Smooth muscle cell of bladder (primary cell): Measurements from ENCODE around the gene KCNAB1. TPM values are rescaled to one million over a fixed set of nuclear protein-coding genes. Genes with fewer than 3 reads are reported as not detected.

Experiments
- total RNA-seq: library from RNA; depleted of rRNA; stranded (reverse); fragments of >200 nt; gene quantifications from 2 replicates; pipeline ENCODE4 v1.2.3, GENCODE V29; 2014

Gene KCNAB1
- under 0.01 and 0.43 TPM in 2 replicates for total RNA-seq

GRCh38 chr3:156120528-156121251 lies at the start of gene KCNAB1:
Gene KCNAB1, plus strand, starts transcription at chr3:156120578.

GRCh38 chr3:156554842-156555687 lies 434.7 kb downstream of the KCNAB1 start, which contains the start of gene SSR3:
Gene SSR3, minus strand, starts transcription at chr3:156555117. Its CDS starts 28 bp downstream, at chr3:156555089.

Other genes with a start within 250 kb of the KCNAB1 start
- gene GMPS, start 249.9 kb upstream of the KCNAB1 start, total RNA-seq: 19.3 and 29.1 TPM in 2 replicates